ENCODE measurements around the gene CAB39L. TPM values are rescaled to one million over a fixed set of nuclear protein-coding genes. Genes with fewer than 3 reads are reported as not detected.

Gene CAB39L
- total and polyA plus RNA-seq, 9 of the 15 experiments (the other 6 are each of a cell fraction or from before 2014, with no cell fraction given) = 1.1 to 4.2 (median 2.6) TPM

- no peaks in the 10 kb centered on the region; a peak in 1 of 5 replicates for H3K4me1 ChIP-seq (replicated peaks in 1 of 2; ENCODE audit: control insufficient read depth in 2 of 2, insufficient read depth in 2 of 2, low read length in 2 of 2)
- TF ChIP-seq ATF7 (IDR thresholded peaks at IDR 0.05) = no peak
- TF ChIP-seq RFX1 (IDR thresholded peaks at IDR 0.05) = peak; percentile 79
- intact Hi-C loops (cut with micrococcal nuclease) = no loop called here
- no peaks in the 10 kb centered on the region for H4K20me1 ChIP-seq (replicated peaks; ENCODE audit: control insufficient read depth, insufficient read depth, low read length)
- H2AFZ ChIP-seq (ENCODE audit: low read depth, low read length) = no peak overlapping the region
- H3K4me2 ChIP-seq (ENCODE audit: insufficient read depth, low read length) = no peak overlapping the region
- no peak overlapping the region for H3K27ac ChIP-seq (ENCODE audit: extremely low read depth, low read depth, low read length)
- H3K9ac ChIP-seq (ENCODE audit: insufficient read depth in 1 of 2, low read depth in 2 of 2, low read length in 2 of 2) = no peak overlapping the region
- FAIRE-seq (no peak), DNase-seq (ENCODE audit: extremely low read depth in 1 of 4, low spot score in 3 of 4) (no peak), ATAC-seq (no peak)
- H3K79me2 ChIP-seq (ENCODE audit: control insufficient read depth, insufficient read depth, low read length) = no peaks in the 10 kb centered on the region
- in situ Hi-C loops (cut with MboI) = no loop called here
- no TSS peak for BruUV-seq (replicated peaks)
- CTCF ChIA-PET (ENCODE audit: low intra/inter-chr PET ratio) = no interaction called here
- no peak overlapping the region for H3K4me3 ChIP-seq
- no peaks in the 10 kb centered on the region for H3K9me1 ChIP-seq (ENCODE audit: control insufficient read depth, insufficient read depth, low read length)
- H3K27me3 ChIP-seq (ENCODE audit: control insufficient read depth in 2 of 2, insufficient read depth in 2 of 2, low read length in 2 of 2) = no peaks in the 10 kb centered on the region
- WGBS (ENCODE audit: insufficient coverage, low coverage, missing lambda C conversion rate) = 48% methylated on average over 2 of the region's 2 CpGs
- H3K36me3 ChIP-seq (ENCODE audit: control insufficient read depth, insufficient read depth, low read length) = no peaks in the 10 kb centered on the region
- H3K9me3 ChIP-seq (replicated peaks; ENCODE audit: control insufficient read depth, insufficient read depth, low read depth, low read length) = no peaks in the 10 kb centered on the region
- POLR2A ChIA-PET = no interaction called here
Measured at GRCh38 chr13:49370371-49370770, 73.5 kb downstream of the CAB39L start.

GRCh38 chr13:49369866-49370265 is 74.0 kb downstream of the CAB39L start:
- H3K9me1 ChIP-seq (ENCODE audit: control insufficient read depth, insufficient read depth, low read length) = no peaks in the 10 kb centered on the region
- intact Hi-C loops (cut with micrococcal nuclease) (no loop called here), in situ Hi-C loops (cut with MboI) (no loop called here)
- H3K4me2 ChIP-seq (ENCODE audit: insufficient read depth, low read length) = no peak overlapping the region
- BruUV-seq (replicated peaks) = no TSS peak
- no peaks in the 10 kb centered on the region; a peak in 1 of 5 replicates for H3K4me1 ChIP-seq (replicated peaks in 1 of 2; ENCODE audit: control insufficient read depth in 2 of 2, insufficient read depth in 2 of 2, low read length in 2 of 2)
- WGBS (ENCODE audit: insufficient coverage, low coverage, missing lambda C conversion rate) = 87% methylated on average over 2 of the region's 4 CpGs
- FAIRE-seq = no peak
- H3K27me3 ChIP-seq (ENCODE audit: control insufficient read depth in 2 of 2, insufficient read depth in 2 of 2, low read length in 2 of 2) = no peaks in the 10 kb centered on the region
- no peaks in the 10 kb centered on the region for H4K20me1 ChIP-seq (replicated peaks; ENCODE audit: control insufficient read depth, insufficient read depth, low read length)
- CTCF ChIA-PET (ENCODE audit: low intra/inter-chr PET ratio) = no interaction called here
- H3K79me2 ChIP-seq (ENCODE audit: control insufficient read depth, insufficient read depth, low read length) = no peaks in the 10 kb centered on the region
- no peaks in the 10 kb centered on the region for H3K36me3 ChIP-seq (ENCODE audit: control insufficient read depth, insufficient read depth, low read length)
- H3K27ac ChIP-seq (ENCODE audit: extremely low read depth, low read depth, low read length) = no peak overlapping the region
- no peak for DNase-seq (ENCODE audit: extremely low read depth in 1 of 4, low spot score in 3 of 4)
- no peak overlapping the region for H3K9ac ChIP-seq (ENCODE audit: insufficient read depth in 1 of 2, low read depth in 2 of 2, low read length in 2 of 2)
- ATAC-seq = no peak
- POLR2A ChIA-PET = no interaction called here
- no peaks in the 10 kb centered on the region for H3K9me3 ChIP-seq (replicated peaks; ENCODE audit: control insufficient read depth, insufficient read depth, low read depth, low read length)
- no peak overlapping the region for H3K4me3 ChIP-seq
- no peak overlapping the region for H2AFZ ChIP-seq (ENCODE audit: low read depth, low read length)
- TF ChIP-seq CREB3L1 (IDR thresholded peaks at IDR 0.05; ENCODE audit: borderline replicate concordance, low read depth) (no peak), HMGXB4 (CRISPR knock-in tag; IDR thresholded peaks at IDR 0.05) (no peak), ZNF696 (CRISPR knock-in tag; conservative IDR thresholded peaks at IDR 0.05) (no peak), BRCA1 (IDR thresholded peaks at IDR 0.05) (no peak), BRCA1 (CRISPR knock-in tag; IDR thresholded peaks at IDR 0.05) (no peak), MXD1 (CRISPR knock-in tag; IDR thresholded peaks at IDR 0.05; ENCODE audit: borderline replicate concordance, poor library complexity, severe bottlenecking) (no peak), E2F4 (CRISPR knock-in tag; IDR thresholded peaks at IDR 0.05; ENCODE audit: low read depth) (no peak), ZNF133 (CRISPR knock-in tag; IDR thresholded peaks at IDR 0.05) (no peak), MAZ (CRISPR knock-in tag; conservative IDR thresholded peaks at IDR 0.05 in 1 of 2, IDR thresholded peaks at IDR 0.05 in 1 of 2) (no peak)

All from K562 (cell line).